GM12873 (cell line): Measurements from ENCODE around the gene ANKRD2.

Source experiments
- TF ChIP-seq, protein P1 (sequence below): IDR thresholded peaks from 2 replicates; pipeline ENCODE4 v1.5.1; 2012; ENCODE audit warnings: low read depth, mild to moderate bottlenecking, moderate library complexity, low read length, control low read depth; ENCODE audit not compliant: insufficient read depth; ENCODE audit errors: missing control alignments

The ANKRD2 gene

DNA sequence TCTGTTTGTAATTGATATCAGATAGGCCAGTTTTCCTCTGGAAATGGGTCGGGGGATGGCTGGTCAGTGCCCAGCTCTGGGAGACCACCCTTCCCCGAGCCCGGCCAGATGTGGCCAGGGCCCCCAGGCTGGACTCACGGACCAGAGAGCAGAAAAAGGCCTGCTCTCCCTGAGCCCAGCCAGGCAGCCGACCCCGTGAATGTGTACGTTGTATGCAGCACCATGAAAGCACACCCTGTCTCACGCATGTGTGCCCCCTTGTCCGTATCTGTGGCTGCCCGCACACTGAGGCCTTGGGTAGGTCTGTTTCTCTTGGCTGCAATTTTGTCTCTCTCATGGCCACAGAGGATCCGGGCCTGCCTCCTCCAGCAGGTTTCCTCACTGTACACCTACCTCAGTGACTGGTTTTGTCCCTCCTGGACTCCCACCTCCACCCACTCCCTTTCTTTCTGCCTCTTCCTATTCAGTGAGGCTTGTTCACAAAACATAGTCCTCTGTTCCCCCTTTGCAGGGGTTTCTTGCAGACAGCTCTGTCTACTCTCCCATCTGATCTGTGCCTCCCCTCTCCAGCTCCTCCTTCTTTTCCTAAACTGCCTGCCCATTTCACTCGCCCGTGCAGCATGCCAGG is 23.6 kb upstream of the ANKRD2 start:
- TF ChIP-seq, protein P1, sequence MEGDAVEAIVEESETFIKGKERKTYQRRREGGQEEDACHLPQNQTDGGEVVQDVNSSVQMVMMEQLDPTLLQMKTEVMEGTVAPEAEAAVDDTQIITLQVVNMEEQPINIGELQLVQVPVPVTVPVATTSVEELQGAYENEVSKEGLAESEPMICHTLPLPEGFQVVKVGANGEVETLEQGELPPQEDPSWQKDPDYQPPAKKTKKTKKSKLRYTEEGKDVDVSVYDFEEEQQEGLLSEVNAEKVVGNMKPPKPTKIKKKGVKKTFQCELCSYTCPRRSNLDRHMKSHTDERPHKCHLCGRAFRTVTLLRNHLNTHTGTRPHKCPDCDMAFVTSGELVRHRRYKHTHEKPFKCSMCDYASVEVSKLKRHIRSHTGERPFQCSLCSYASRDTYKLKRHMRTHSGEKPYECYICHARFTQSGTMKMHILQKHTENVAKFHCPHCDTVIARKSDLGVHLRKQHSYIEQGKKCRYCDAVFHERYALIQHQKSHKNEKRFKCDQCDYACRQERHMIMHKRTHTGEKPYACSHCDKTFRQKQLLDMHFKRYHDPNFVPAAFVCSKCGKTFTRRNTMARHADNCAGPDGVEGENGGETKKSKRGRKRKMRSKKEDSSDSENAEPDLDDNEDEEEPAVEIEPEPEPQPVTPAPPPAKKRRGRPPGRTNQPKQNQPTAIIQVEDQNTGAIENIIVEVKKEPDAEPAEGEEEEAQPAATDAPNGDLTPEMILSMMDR, result no peak

DNA sequence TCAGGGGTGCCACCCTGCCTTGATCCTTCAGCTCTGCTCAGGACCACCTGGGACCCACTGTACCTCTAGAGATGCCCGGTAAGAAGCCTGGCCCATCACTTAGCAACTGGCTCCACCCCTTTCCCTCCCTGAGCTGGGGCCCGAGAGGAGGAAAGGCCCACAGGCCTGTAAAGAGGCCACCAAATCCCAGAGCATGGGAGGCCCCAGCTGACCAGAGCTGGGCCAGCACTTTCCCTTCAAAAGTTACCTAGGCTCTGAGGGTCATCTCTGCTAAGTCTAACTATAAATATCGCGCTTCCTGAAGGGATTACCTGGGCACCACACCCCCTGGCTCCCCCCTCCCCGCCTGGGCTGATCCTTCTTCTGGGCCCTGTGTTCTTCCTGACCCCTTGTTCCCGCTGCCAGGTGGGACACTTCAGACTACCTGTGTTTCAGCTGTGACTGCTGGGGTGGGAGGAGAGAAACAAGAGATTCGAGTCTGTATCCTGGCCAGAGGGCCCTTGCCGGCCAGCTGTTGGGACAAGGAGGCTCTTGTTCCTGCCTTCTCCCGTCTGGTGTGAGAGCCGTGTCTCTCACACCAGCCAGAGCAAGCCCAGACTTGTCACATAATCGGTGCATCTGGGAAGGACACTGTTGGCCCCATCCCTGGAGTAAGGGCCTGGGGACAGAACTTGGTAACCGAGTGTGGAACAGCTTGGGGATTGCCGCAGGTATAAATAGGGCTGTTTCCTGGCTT is 22.8 kb upstream of the ANKRD2 start:
- TF ChIP-seq, protein P1, result no peak

DNA sequence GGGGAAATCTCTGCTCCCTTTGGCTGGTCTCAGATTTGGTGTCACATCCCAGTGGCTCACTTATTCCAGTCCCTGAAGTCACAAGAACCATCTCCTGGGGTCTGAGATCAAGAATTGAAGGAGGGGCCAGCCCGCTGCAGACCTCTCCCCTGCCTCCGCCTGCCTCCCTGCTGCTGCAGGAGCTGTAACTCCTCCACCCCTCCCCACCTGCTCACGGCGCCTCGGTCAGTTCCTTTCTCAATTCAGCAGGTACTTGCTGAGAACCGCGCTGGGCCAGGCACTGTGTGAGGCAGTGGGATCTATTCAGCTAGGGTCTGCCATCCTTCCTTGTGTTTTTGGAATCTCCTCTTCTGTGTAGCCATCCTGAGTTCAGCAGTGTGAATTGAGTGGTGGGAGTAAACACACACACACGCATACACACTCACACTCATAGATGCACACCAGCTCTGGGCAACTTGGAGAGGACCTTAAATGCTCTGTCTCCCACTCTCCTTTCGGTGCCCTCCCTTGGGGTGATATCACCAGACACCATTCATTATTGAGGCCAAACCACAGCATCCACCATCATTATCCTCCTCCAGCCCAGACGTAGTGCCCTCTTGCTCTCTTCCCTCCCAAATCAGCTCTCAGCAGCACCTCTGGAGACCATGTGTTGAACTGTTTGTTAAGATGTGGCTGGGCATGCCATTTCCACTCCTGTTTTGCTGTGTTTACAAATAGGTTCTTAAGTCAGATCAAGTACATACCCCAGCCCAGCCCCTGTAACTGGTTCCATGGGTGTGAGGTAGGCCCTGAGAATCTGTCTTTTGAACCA is 22.0 kb upstream of the ANKRD2 start:
- TF ChIP-seq, protein P1, result no peak

DNA sequence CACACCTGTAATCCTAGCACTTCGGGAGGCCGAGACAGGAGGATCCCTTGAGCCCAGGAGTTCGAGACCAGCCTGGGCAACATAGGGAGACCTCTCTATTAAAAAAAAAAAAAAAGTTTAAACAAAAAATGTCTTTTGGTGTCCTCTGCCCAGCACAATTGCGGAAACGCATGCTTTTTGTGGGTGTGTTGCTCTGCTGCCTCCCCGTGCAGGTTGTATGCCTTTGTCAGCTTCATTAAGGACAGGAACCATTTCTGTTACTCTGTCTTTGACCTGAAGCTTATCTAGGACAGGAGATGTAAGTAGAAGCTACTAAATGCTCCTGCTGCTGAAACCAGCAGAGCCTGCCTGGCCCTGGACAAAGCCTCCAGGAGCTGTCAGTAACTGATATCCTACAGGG is 21.3 kb upstream of the ANKRD2 start:
- TF ChIP-seq, protein P1, result no peak

DNA sequence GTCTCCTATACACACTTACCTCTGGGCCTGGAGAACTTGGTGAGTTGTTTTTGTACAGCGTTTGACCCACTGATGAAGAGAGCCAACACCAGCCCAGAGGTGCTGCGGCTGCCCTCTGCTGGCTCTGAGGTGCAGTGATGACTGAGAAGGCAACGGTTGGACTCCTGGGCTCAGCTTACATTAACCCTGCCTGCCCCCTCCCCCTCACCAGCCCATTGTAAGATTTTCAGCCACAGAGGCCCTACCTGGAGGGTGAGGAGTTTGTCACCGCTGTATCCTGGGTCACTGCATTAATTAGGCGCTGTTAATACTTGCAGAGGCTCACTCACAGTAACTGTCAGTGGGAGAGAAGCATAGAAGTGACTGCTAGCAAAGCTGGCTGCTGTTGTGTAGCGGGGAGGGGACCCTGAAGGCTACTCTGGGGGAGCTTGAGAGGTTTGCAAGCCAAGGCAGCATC is 19.0 kb upstream of the ANKRD2 start:
- TF ChIP-seq, protein P1, result peak; percentile 77

DNA sequence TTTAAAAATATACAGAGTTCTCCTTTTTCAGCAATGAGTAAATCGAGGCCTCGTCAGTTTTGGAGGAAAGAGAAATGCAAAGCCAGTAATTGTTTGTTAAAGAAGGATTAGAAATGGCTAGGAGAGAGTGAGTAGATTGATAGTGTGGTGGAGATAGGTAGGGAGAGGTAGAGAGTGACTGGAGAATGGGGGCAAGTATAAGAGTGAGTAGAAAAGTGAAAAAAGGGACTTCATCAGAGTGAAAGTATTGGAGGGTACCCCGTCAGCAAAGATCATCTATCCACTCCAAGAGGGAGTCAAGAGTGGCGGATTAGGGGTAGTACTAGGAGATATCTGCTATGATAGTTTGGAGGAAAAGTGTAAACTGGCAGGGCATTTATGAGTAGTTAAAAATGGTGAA is 9.2 kb upstream of the ANKRD2 start:
- TF ChIP-seq, protein P1, result no peak

DNA sequence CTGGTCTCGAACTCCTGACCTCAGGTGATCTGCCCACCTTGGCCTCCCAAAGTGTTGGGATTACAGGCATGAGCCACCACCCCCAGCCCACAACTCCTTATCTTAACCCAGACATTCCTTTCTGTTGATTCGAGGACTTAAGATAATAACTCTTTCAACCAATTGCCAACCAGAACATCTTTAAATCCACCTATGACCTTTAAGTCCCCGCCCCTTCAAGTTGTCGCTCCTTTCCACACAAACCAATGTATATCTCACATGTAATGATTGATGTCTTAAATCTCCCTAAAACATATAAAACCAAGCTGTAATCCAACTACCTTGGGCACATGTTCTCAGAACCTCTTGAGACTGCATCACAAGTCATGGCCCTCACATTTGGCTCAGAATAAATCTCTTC is 7.8 kb upstream of the ANKRD2 start:
- TF ChIP-seq, protein P1, result no peak
